NCI-H187 treated with DMSO at 0.1 percent for 48 hours (cell line): ENCODE results near the gene ZNF106.

ENCODE experiments used
- DNase-seq: peaks from one replicate; lab custom pipeline; 2025; lab: John Stamatoyannopoulos, UW

The ZNF106 gene

GRCh38 chr15:42490671-42491538, at the start of gene ZNF106:
Gene ZNF106, minus strand, starts transcription at chr15:42491141. Its CDS starts 18,852 bp downstream, at chr15:42472289.
- DNase-seq = peak; percentile 18

GRCh38 chr15:42533246-42533645, 42.3 kb upstream of the ZNF106 start:
- no peak for DNase-seq

- DNase-seq = no peak
These were observed 38.0 kb upstream of the ZNF106 start for GRCh38 chr15:42528970-42529369.

- DNase-seq = no peak
These were observed 32.4 kb upstream of the ZNF106 start for GRCh38 chr15:42523331-42523730.

GRCh38 chr15:42511007-42511391, 20.1 kb upstream of the ZNF106 start:
- DNase-seq = no peak

GRCh38 chr15:42510258-42511006, 19.5 kb upstream of the ZNF106 start:
- DNase-seq = no peak

- DNase-seq = no peak
These were observed 17.3 kb upstream of the ZNF106 start for GRCh38 chr15:42508263-42508690.

GRCh38 chr15:42507514-42507913, 16.6 kb upstream of the ZNF106 start:
- no peak for DNase-seq

GRCh38 chr15:42504631-42505030, 13.7 kb upstream of the ZNF106 start:
- DNase-seq = no peak

- DNase-seq = no peak
These were observed 12.9 kb upstream of the ZNF106 start for GRCh38 chr15:42503825-42504224.

- no peak for DNase-seq
These were observed 11.5 kb upstream of the ZNF106 start for GRCh38 chr15:42502477-42502876.

GRCh38 chr15:42499858-42500609, 9.1 kb upstream of the ZNF106 start:
- DNase-seq = no peak

- DNase-seq = no peak
These were observed 7.5 kb upstream of the ZNF106 start for GRCh38 chr15:42498212-42499068.

GRCh38 chr15:42495361-42496212, 4.6 kb upstream of the ZNF106 start, which contains the start of gene SNAP23:
Gene SNAP23, plus strand, starts transcription at chr15:42495634. Its CDS starts 16,213 bp downstream, at chr15:42511847.
- DNase-seq = peak; percentile 16

- no peak for DNase-seq
These were observed 4.0 kb upstream of the ZNF106 start for GRCh38 chr15:42494998-42495360.

- no peak for DNase-seq
These were observed 2.7 kb upstream of the ZNF106 start for GRCh38 chr15:42493679-42494078.

GRCh38 chr15:42491539-42492225, 741 bp upstream of the ZNF106 start:
- no peak for DNase-seq

- DNase-seq = no peak
These were observed 660 bp downstream of the ZNF106 start for GRCh38 chr15:42490291-42490670.

GRCh38 chr15:42483677-42484076, 7.3 kb downstream of the ZNF106 start:
- no peak for DNase-seq

- DNase-seq = no peak
These were observed 8.2 kb downstream of the ZNF106 start for GRCh38 chr15:42482701-42483100.
